ENCODE data around the gene RSPO1.
"Not testable (repeated sequence)": the region's sequence is repeated elsewhere in the genome, so short reads cannot be mapped to it uniquely, and the experiment has no call there.

RSPO1 gene, protein sequence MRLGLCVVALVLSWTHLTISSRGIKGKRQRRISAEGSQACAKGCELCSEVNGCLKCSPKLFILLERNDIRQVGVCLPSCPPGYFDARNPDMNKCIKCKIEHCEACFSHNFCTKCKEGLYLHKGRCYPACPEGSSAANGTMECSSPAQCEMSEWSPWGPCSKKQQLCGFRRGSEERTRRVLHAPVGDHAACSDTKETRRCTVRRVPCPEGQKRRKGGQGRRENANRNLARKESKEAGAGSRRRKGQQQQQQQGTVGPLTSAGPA

DNA sequence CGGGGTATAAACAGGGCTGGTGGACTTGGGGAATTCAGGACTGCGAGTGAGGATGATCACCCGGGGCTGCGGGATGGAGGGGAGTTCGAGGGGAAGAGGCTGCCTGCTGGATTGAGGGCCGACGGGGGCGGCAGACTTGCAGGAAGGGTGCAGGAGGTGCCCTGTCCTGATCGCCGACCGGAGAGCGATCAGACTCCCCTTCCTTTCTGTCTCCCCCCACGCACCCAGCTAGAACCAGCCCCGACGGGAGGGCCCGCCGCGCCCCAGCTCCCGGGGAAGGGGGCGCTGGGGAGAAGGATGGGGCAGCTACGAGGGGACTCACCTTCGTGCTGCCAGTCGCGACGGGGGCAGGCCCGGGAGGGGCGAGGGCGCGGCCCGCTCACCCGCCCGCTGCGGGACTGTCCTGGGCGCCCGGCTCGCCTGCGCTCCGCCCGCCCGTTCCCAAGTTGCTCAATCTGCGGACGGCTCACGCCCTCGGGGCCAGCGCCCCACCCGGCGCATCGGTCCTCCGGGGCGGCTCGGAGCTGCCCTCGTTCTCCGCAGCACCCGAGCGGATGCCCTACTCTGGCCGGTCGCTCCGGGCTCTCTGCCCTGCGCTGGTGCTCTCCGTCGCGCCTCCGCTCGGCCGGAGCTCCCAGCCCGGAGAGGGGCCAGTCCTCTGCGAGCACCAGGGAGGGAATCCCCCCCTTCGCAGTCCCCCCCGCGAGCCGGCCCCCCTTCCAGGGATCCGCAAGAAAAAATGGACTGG, at the start of gene RSPO1:
Gene RSPO1 (minus strand): TSS at position 649 of the 748 bp plus-strand sequence. CDS start 5,231 bp downstream, outside the sequence.
- no peak for DNase-seq (ENCODE audit: low read depth in 2 of 2)

DNA sequence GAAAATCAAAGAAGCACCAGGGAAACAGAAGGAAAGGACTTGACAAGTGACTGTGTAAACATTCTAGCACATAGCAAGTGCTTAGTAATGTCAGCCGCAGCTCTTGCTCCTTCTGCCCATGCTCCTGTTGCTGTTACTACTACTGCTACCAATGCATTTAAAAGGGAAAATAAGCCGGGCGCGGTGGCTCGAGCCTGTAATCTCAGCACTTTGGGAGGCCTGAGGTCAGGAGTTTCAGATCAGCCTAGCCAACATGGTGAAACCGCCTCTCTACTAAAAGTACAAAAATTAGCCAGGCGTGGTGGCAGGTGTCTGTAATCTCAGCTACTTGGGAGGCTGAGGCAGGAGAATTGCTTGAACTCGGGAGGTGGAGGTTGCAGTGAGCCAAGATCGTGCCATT, 49.5 kb upstream of the RSPO1 start:
- DNase-seq (ENCODE audit: low read depth in 2 of 2), result not testable (repeated sequence)

DNA sequence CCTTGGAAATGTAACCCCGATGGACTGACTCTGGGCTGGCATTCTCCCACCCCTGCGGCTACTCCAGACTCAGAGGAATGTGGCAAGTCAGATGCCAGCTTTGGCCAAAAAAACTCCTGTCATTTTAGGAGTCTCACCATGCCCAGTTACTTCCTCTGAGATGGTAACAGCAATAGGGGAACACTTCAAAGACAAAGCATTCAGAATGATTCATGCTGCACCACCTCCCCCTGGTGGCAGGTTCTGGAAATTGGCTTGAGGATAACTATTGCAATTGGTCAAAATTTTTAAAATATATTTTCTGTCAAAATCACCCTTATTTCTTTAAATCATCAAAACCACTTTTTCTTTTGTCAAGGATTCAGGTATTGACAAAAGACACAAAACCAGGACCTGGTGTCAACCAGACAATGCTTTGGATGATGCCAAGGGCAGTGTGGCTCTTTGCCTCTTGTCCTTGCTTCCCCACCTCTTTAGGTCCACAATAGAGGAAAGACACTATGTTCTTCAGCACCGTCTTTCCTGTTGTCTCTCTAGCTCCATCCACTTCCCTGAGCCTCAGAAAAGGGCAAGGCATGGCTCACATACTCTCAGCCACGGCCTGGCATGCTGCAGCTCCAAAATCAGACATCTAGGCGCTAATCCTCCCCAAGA, 47.8 kb upstream of the RSPO1 start:
- peak; percentile 15 to 23 for DNase-seq (ENCODE audit: low read depth in 2 of 2)

DNA sequence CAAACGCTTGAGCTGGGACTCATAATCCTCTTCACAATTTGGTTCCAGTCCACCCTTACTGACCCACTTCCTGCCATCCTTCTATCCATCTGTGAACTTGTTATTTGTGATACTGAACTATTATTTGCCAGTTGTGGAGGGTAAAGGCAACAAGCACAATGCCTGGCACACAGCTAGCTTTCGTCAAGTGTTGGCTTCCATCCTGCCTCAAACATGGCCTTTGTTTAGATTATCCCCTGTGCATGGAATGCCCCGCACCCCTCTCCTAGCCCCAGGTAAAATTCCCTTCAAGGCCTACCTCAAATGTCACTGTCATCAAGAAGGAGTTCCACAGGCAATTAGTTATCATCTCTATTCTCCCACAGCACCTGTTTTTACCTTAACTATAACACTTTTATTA, 46.2 kb upstream of the RSPO1 start:
- no peak for DNase-seq (ENCODE audit: low read depth in 2 of 2)

DNA sequence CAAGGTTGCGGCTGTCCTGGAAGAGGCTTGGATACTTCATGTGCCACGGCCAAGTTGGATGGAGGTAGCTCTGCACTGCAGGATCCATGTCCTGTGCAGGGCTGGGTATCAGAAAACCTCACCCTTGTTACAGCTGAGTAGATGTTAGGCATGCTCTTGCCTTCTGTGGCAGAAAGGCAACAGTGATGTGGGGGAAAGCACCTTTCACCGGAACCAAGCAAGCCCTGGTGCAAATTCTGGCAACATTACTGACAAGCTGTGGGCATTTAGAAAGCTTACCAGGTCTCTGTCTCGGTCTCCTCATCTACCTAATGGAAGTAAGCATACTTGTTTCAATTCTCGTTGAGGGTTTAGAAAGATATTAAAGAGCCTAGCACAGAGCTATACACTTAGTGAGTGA, 43.1 kb upstream of the RSPO1 start:
- no peak for DNase-seq (ENCODE audit: low read depth in 2 of 2)

DNA sequence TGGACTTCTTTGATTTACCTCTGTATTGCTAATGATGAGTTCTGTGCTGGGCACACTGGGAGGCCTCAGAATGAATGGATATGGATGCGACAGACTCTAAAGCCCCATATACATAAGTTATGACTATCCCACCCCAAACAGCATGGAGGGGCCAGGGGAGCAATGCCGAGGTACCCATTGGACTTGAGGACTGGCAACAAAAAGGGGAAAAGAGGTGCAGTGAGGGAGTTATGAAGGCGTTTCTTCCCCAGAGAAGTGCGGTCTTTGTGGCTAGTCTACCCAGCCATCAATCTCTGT, 42.4 kb upstream of the RSPO1 start:
- no peak for DNase-seq (ENCODE audit: low read depth in 2 of 2)

DNA sequence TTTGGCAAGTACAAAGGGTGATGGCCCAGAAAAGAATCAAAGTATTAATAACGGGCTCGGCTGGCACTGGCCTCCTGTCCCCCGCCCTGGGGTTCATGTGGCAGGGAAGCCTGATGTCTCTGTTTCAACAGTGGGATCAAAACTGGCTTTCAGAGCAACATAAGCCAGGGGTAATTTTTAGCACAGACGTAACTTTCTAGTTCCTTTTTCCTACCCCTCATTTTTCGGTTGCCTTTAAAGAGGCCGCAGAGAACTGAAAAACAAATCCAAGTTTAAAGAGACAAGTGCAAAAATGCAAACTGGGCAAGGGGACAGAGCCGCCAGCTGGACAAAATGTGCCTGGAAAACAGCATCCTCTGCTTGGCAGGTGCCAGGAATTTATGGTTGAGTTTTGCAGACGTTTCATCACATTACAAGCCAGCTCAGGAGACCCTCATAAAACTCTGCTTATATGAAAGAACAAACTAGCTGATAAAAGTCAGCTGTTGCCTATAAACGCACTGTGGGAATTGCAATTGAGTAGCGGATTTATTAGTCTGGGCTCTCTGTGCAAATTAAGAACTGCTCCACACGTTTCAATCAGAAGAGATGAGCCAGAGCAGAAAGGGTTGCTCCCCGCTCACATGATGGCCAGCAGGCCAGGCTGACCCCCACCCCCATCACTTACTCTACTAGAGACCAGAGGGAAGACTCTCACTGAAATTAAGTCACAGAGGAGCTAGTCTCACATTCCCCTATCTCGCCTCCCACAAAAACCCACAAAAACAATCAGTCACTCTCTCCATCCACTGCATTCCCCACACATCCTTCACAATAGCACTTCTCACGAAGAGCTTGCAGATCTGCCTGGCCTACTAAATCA, 41.8 kb upstream of the RSPO1 start:
- no peak for DNase-seq (ENCODE audit: low read depth in 2 of 2)

DNA sequence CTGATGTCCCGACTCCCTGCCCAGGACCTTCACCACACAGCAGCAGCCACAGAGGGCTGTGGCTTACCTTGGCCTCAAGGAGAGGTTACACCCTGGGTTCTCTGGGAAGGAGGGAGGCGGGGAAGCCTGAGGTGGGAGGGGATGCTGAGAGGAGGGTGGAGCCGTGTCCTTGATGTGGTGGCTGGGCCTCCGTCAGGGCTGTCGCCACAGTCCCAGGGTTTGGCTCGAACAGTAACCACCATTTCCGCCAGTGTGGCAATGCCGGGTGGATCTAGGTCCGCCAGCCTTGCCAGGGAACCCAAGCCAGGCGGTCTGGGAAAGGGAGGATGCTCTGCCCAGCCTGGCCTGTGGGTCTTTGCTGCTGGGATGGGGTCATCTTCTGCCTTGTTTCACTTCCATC, 39.2 kb upstream of the RSPO1 start:
- no peak for DNase-seq (ENCODE audit: low read depth in 2 of 2)

DNA sequence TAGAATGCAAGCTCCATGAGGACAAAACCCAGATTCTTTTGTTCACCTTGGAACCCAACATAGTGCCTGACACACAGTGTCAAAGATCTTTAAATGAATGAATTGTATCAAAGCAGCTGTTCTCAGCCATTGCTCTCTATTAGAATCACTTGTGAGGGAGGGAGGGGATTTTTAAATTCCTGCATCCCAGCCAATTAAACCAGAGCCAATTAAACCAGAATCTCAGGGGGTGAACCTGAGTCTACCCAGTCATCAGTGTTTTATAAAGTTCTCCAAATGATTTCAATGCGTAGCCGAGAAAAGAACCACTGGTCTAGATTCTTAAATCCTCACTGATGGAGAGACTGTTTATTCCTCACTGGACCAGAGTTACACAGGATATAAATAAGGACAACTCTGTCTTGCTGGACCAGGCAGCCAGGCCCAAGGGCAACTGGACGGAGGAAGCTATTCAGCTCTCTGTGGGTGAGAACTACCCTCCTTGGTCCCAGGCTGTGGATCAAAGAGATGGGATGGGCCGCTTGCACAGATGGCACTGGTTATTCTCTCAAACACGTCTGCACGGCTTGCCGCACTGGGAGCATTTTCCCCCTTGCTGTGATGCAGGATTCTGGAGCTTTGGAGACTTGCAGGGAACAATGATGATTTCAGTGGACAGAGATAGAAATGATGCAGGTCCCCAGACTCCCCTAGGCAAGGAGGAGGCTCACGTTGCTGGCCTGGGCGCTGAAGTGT, 37.6 kb upstream of the RSPO1 start:
- DNase-seq (ENCODE audit: low read depth in 2 of 2), result no peak

DNA sequence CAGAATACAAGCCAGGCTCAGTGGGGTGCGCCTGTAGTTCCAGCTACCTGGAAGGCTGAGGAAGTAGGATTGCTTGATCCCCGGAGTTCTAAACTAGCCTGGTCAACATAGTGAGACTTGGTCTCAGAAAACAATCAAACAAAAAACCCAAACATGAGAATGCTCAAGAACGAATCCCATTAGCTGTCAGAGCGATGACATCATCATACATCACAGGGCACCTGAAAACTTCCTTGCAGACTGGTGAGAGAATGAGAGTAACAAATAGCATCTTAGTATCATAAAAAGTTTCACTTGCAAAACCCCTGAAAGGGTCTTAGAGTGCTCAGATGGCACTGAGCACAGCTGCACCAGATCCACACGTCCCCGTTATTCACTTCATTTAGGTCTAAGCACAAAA, 36.6 kb upstream of the RSPO1 start:
- DNase-seq (ENCODE audit: low read depth in 2 of 2), result no peak

DNA sequence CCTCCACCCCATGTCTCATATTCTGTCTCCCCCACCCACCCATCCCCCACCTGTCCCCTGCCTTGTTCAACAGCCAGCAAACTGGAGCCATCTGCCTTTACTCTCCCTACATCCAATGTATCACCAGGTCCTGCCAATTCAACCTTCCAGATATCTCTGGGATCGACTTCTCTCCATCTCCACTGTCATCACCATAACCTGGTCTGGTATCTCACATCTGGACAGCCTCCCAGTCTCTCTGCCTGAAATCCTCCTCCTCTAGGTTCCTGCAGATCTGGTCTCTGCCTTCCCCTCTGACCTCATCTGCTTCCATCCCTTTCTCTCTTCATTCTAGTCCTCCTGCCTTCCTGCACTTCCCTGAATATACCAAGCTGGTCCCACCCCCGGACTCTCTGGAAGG, 35.4 kb upstream of the RSPO1 start:
- no peak for DNase-seq (ENCODE audit: low read depth in 2 of 2)

DNA sequence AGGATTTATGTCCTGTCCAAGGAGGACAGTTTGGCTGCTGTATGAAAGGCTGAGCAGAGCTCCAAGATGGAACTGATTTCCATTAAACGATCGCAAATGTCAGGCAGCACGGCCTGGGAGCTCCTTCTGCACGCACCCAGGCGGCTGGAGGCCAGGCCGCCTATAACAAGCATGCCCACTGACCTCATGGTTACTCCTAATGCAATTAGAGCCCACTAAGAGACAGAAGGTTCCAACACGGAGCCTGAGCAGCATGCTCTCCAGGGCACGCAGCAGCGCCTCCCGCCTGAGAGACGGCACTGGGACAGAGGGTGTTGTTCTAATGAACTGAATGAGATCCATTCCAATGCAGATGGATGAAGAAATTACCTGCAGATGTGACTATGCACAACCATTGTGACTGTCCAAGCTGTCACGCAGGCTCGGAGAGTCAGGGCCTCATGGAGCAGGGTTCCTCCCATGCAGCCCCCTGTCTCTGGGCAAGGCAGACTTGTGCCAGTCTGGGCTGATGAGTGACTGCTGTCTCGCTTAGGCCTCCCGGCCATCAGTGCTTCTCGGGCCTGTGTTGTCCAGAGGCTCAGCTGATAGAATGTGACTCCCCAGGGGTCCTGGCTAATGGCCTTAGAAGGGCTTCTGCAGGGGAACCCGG, 32.5 kb upstream of the RSPO1 start:
- DNase-seq (ENCODE audit: low read depth in 2 of 2), result no peak

DNA sequence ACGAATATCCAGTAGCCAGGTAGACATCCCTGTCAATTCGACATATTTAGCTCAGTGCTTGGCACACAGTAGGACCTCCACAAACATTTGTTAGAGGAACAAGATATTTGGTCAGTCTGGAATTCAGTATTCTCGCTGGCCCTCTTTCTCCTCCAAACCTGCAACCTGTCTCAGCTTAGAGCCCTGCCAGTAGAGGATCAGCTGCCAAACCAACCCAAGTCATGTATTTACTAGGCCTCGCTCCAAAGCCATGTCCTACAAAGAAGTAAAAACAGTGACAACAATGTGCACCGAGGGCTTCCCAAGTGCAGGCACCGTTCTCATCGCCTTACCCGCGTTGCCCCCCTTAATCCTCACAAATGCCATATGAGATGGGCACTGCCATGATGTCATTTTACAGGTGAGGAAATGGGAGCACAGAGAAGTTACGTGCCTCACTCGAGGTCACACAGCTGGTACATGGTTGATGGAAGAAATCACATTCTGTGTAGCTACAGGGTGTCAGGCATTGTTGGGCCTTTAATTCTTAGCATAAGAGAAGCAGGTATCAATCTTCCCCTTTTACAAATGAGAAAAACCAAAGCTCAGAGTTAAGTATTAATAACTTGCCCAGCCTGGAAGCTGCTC, 31.7 kb upstream of the RSPO1 start:
- no peak for DNase-seq (ENCODE audit: low read depth in 2 of 2)

DNA sequence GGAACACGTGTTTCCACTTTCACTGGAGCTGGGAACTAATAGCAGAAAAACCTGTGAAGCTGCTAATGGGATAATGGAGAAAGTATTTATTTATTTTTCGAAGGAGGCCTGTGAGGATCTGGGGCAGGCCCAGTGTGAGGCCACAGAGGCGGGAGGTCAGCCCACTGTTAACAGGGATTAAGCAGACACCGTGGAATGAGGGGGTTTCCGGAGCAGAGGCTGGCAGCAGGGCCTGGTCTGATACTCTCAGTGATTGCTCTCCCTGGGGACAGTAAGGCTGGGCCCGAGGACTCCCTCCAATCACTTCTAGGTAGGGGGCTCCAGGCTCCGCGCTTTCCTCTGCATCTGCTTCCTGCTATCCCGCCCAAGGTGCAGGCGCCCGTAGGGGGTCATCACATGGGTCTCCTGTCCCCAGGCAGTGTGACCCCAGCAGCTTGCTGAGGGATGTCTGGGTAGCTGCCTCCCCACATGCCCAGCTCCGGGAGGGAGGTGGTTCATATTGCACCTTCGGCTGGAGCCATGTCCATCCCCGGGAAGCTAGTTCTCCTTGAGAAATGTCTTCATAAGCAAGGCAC, 28.8 kb upstream of the RSPO1 start:
- DNase-seq (ENCODE audit: low read depth in 2 of 2), result no peak

DNA sequence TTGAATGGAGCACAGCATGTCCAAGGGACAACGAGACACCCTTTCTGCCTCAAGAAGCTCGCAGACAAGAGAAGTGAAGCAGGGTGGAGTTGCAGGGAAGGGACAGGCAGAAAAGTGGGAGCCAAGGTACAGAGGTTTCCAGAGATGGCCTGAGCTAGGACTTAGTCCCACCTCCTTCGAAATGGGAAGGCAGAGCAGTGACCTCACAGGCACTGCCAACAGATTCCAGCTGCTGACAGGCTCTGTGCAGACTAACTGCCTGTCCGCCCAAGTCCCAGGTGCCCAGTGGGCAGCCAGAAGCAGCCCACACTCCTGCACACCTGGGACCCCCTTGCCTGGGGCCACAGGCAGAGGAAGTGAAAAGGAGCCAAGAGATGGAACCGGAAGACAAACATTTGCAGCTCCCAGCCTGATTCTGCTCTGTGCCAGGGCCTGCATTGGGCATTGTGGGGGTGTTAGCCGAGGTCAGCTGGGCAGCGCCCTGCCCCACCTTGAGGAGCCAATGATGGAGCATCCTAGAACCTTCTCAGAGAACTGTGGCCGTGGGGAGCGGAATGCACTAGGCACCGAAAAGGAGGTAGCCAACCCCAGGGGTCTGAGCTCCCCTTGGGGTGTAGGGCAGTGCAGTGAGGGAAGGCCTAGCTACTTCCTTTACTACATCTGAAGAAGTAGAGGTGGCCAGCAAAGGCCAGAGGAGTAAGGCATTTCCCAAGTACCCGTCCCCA, 27.5 kb upstream of the RSPO1 start:
- no peak for DNase-seq (ENCODE audit: low read depth in 2 of 2)

DNA sequence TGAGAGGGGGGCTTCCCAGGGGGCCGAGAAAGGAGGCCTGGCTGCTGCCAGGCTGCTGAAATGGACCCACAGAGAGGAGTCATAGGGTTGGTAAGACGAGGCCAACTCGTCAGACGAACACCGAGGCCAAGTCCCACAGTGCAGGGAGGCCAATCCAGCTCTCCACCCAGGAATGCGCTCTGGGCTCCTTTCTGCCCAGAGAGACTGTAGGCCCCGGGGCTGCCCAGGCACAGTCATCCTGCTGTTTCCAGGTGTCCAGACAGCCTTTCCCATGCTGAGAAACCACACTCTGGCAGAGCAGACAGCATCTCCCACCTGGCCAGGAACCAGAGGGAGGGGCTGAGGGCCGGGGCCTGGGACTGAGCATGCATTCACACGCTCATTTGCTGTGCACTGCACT, 26.7 kb upstream of the RSPO1 start:
- DNase-seq (ENCODE audit: low read depth in 2 of 2), result no peak

DNA sequence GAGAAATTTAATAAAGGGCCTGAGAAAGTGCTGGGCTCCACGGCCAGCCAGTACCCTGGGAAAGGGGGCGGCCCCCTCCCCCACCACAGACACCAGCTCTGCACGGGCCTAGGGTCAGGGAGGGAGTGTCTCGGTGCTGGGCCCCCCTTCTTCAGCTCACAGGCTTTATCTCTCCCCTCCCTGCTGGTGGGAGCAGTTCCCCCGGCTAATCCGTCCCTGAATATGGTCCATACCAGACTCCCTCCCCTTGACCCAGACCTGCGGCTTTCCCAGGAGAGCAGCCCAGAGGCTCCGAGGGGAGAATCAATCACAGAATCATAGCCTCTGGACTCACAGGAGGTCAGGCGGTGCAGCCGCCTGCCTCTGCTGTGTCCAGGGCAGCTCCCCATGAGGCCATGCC, 26.0 kb upstream of the RSPO1 start:
- DNase-seq (ENCODE audit: low read depth in 2 of 2), result no peak

DNA sequence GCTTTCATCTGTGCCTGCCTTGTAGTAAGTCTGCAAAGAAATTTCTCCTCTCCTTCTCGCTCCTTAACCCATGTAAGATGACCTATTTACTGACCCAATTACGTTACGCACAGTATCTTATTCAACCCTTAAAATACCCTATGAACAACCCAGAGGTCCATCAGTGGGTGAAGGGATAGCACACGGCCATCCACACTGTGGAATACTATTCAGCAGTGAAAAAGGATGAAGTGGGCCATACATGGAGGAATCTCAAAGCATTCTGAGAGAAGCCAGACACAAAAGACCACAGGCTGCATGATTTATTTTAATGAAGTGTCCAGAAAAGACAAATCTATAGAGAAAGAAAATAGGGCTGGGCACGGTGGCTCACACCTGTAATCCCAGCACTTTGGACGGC, 23.8 kb upstream of the RSPO1 start:
- no peak for DNase-seq (ENCODE audit: low read depth in 2 of 2)

DNA sequence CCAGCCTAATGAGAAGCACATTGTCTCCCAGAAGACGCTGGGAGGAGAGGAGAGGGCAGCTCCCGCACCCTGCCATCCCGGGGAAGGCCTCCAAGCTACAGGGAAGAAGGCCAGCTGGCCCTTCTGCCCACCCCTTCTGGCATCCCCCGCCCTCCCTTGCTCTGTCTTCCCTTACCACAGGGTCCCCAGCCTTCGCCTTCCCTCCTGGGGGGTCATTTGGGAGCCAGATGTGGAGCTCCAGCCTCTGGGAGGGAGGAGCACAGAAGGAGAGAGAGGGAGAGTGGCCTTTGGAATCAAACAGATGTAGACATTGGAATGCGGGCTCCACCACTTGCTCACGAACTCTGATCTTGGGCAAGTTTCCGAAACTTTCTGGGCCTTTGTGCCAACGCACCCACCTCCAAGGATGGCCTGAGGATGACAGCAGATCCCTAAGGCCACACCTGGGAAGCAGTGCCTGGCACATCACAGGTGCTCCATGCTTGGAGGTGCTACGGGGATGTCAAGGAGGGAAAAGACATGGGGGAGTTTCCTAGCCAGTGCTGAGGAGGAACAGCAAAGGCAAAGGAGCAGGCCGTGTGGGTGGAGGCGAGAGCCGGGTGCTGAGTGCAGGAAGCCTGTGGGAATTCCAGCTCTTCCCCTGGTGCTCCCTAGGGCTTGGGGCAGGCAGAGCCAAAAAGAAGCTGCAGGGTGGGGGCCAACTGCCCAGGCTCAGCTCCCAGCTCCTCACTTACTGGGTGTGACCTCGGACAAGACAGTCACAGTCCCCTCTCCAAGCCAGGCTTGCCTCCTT, 23.1 kb upstream of the RSPO1 start:
- DNase-seq (ENCODE audit: low read depth in 2 of 2), result no peak

All from fibroblast of skin of left biceps (primary cell).